ENCODE measurements around the gene TMEM63C. TPM values are rescaled to one million over a fixed set of nuclear protein-coding genes. Genes with fewer than 3 reads are reported as not detected.

The TMEM63C gene
- total RNA-seq, 1 experiment from 2014 or later, result 0.57 TPM

GRCh38 chr14:77186911-77187648 is 5.5 kb downstream of the TMEM63C start:
- peak; percentile 25 for DNase-seq (ENCODE audit: low read depth)
- in situ Hi-C loops (cut with HindIII; ENCODE audit: low pct_unique_long_range_greater_than_20kb, low sequenced_read_pairs), result no loop called here

- no peak for DNase-seq (ENCODE audit: low read depth)
- in situ Hi-C loops (cut with HindIII; ENCODE audit: low pct_unique_long_range_greater_than_20kb, low sequenced_read_pairs), result no loop called here
These were observed 6.0 kb downstream of the TMEM63C start for GRCh38 chr14:77187649-77188012.

GRCh38 chr14:77189479-77189878 is 7.9 kb downstream of the TMEM63C start:
- in situ Hi-C loops (cut with HindIII; ENCODE audit: low pct_unique_long_range_greater_than_20kb, low sequenced_read_pairs), result no loop called here
- no peak for DNase-seq (ENCODE audit: low read depth)

GRCh38 chr14:77190977-77191376 is 9.4 kb downstream of the TMEM63C start:
- in situ Hi-C loops (cut with HindIII; ENCODE audit: low pct_unique_long_range_greater_than_20kb, low sequenced_read_pairs), result no loop called here
- DNase-seq (ENCODE audit: low read depth), result no peak

- no peak for DNase-seq (ENCODE audit: low read depth)
- in situ Hi-C loops (cut with HindIII; ENCODE audit: low pct_unique_long_range_greater_than_20kb, low sequenced_read_pairs), result no loop called here
These were observed 13.1 kb downstream of the TMEM63C start for GRCh38 chr14:77194706-77195105.

GRCh38 chr14:77195766-77196165 is 14.2 kb downstream of the TMEM63C start:
- in situ Hi-C loops (cut with HindIII; ENCODE audit: low pct_unique_long_range_greater_than_20kb, low sequenced_read_pairs), result no loop called here
- no peak for DNase-seq (ENCODE audit: low read depth)

- DNase-seq (ENCODE audit: low read depth), result no peak
- in situ Hi-C loops (cut with HindIII; ENCODE audit: low pct_unique_long_range_greater_than_20kb, low sequenced_read_pairs), result no loop called here
These were observed 16.4 kb downstream of the TMEM63C start for GRCh38 chr14:77197988-77198387.

GRCh38 chr14:77198561-77198960 is 17.0 kb downstream of the TMEM63C start:
- DNase-seq (ENCODE audit: low read depth), result no peak
- in situ Hi-C loops (cut with HindIII; ENCODE audit: low pct_unique_long_range_greater_than_20kb, low sequenced_read_pairs), result no loop called here

GRCh38 chr14:77199590-77199989 is 18.0 kb downstream of the TMEM63C start:
- in situ Hi-C loops (cut with HindIII; ENCODE audit: low pct_unique_long_range_greater_than_20kb, low sequenced_read_pairs), result no loop called here
- no peak for DNase-seq (ENCODE audit: low read depth)

- in situ Hi-C loops (cut with HindIII; ENCODE audit: low pct_unique_long_range_greater_than_20kb, low sequenced_read_pairs), result no loop called here
- no peak for DNase-seq (ENCODE audit: low read depth)
These were observed 18.9 kb downstream of the TMEM63C start for GRCh38 chr14:77200406-77200985.

GRCh38 chr14:77201696-77202095 is 20.1 kb downstream of the TMEM63C start:
- no peak for DNase-seq (ENCODE audit: low read depth)
- in situ Hi-C loops (cut with HindIII; ENCODE audit: low pct_unique_long_range_greater_than_20kb, low sequenced_read_pairs), result no loop called here

GRCh38 chr14:77203611-77204458 is 22.2 kb downstream of the TMEM63C start:
- no peak for DNase-seq (ENCODE audit: low read depth)

GRCh38 chr14:77204459-77204771 is 22.8 kb downstream of the TMEM63C start:
- in situ Hi-C loops (cut with HindIII; ENCODE audit: low pct_unique_long_range_greater_than_20kb, low sequenced_read_pairs), result no loop called here
- no peak for DNase-seq (ENCODE audit: low read depth)

More at GRCh38 chr14:77203611-77204458, 22.2 kb downstream of the TMEM63C start:
- in situ Hi-C loops (cut with HindIII; ENCODE audit: low pct_unique_long_range_greater_than_20kb, low sequenced_read_pairs), result no loop called here

GRCh38 chr14:77204907-77205306 is 23.3 kb downstream of the TMEM63C start:
- in situ Hi-C loops (cut with HindIII; ENCODE audit: low pct_unique_long_range_greater_than_20kb, low sequenced_read_pairs), result no loop called here

GRCh38 chr14:77205566-77205965 is 24.0 kb downstream of the TMEM63C start:
- no peak for DNase-seq (ENCODE audit: low read depth)
- in situ Hi-C loops (cut with HindIII; ENCODE audit: low pct_unique_long_range_greater_than_20kb, low sequenced_read_pairs), result no loop called here

More at GRCh38 chr14:77204907-77205306, 23.3 kb downstream of the TMEM63C start:
- no peak for DNase-seq (ENCODE audit: low read depth)

- in situ Hi-C loops (cut with HindIII; ENCODE audit: low pct_unique_long_range_greater_than_20kb, low sequenced_read_pairs), result no loop called here
- no peak for DNase-seq (ENCODE audit: low read depth)
These were observed 24.7 kb downstream of the TMEM63C start for GRCh38 chr14:77206261-77206824.

GRCh38 chr14:77206877-77207389 is 25.3 kb downstream of the TMEM63C start:
- in situ Hi-C loops (cut with HindIII; ENCODE audit: low pct_unique_long_range_greater_than_20kb, low sequenced_read_pairs), result no loop called here

GRCh38 chr14:77208291-77208978 is 26.8 kb downstream of the TMEM63C start:
- in situ Hi-C loops (cut with HindIII; ENCODE audit: low pct_unique_long_range_greater_than_20kb, low sequenced_read_pairs), result no loop called here
- peak; percentile 31 for DNase-seq (ENCODE audit: low read depth)

More at GRCh38 chr14:77206877-77207389, 25.3 kb downstream of the TMEM63C start:
- DNase-seq (ENCODE audit: low read depth), result no peak

Measured in Caki2 (cell line).